CD14-positive monocyte (primary cell): Measurements from ENCODE around the gene GH2. TPM values are rescaled to one million over a fixed set of nuclear protein-coding genes. Genes with fewer than 3 reads are reported as not detected.

Experiments
- DNase-seq, 3 donors: peaks; one replicate each; pipeline ENCODE4 v3.0.0-alpha.2; 2011 to 2022
- H2AFZ ChIP-seq: 2 replicates; pipeline ENCODE4 v1.6.0; 2012; ENCODE audit warnings: mild to moderate bottlenecking, low read depth, low read length, inconsistent platforms; ENCODE audit not compliant: insufficient read depth, poor library complexity, severe bottlenecking
- H3K27ac ChIP-seq, 2 donors: 1 replicate in 1 of 2; 2 replicates in 1 of 2; pipeline ENCODE4 v1.5.1; 2012 to 2013; ENCODE audit warnings: low read length in 2 of 2, control low read depth in 1 of 2, inconsistent platforms in 1 of 2, low read depth in 1 of 2, mild to moderate bottlenecking in 1 of 2
- H3K27me3 ChIP-seq, 2 donors: one replicate each; pipeline versions ENCODE4 v1.6.0 to v1.6.1; 2011 to 2013; ENCODE audit warnings: low read length in 2 of 2; ENCODE audit not compliant: control insufficient read depth in 2 of 2, insufficient read depth in 2 of 2
- H3K36me3 ChIP-seq, 2 donors: replicated peaks in 1 of 2; 1 replicate in 1 of 2; 2 replicates in 1 of 2; pipeline versions ENCODE4 v1.5.1 to v1.6.1; 2012 to 2013; ENCODE audit warnings: low read length in 2 of 2, control low read depth in 1 of 2, inconsistent platforms in 1 of 2, mild to moderate bottlenecking in 1 of 2; ENCODE audit not compliant: insufficient read depth in 2 of 2, control insufficient read depth in 1 of 2
- H3K4me1 ChIP-seq, 2 donors: 1 replicate in 1 of 2; 2 replicates in 1 of 2; pipeline versions ENCODE4 v1.5.1 to v1.6.1; 2012 to 2013; ENCODE audit warnings: low read length in 2 of 2, control low read depth in 1 of 2, inconsistent platforms in 1 of 2, mild to moderate bottlenecking in 1 of 2, moderate library complexity in 1 of 2; ENCODE audit not compliant: insufficient read depth in 2 of 2, control insufficient read depth in 1 of 2
- H3K4me2 ChIP-seq: replicated peaks from 2 replicates; pipeline ENCODE3; 2012; ENCODE audit warnings: low read length, moderate library complexity, mild to moderate bottlenecking; ENCODE audit not compliant: poor library complexity, severe bottlenecking; ENCODE audit errors: extremely low read depth
- H3K4me3 ChIP-seq, 3 experiments: fragments of 200-600 bp in 1 of 3; sonication (generic) in 1 of 3; replicated peaks in 1 of 3; 1 replicate in 2 of 3; 2 replicates in 1 of 3; pipeline ENCODE4 v1.5.1; 2011 to 2013; ENCODE audit warnings: low read length in 3 of 3, mild to moderate bottlenecking in 3 of 3, control low read depth in 2 of 3, low read depth in 2 of 3, inconsistent platforms in 1 of 3, moderate library complexity in 1 of 3
- H3K79me2 ChIP-seq: 2 replicates; pipeline ENCODE4 v1.6.0; 2012; ENCODE audit warnings: mild to moderate bottlenecking, control low read depth, inconsistent platforms, low read length, moderate library complexity; ENCODE audit not compliant: insufficient read depth
- H3K9ac ChIP-seq: 2 replicates; pipeline ENCODE4 v1.6.0; 2017; ENCODE audit warnings: low read length, mild to moderate bottlenecking; ENCODE audit not compliant: insufficient read depth, poor library complexity, severe bottlenecking
- H3K9me3 ChIP-seq, 2 donors: replicated peaks in 1 of 2; 1 replicate in 1 of 2; 2 replicates in 1 of 2; pipeline versions ENCODE4 v1.5.1 to v1.6.1; 2012 to 2013; ENCODE audit warnings: low read length in 2 of 2, control low read depth in 1 of 2; ENCODE audit not compliant: control insufficient read depth in 1 of 2, insufficient read depth in 1 of 2
- H4K20me1 ChIP-seq: 2 replicates; pipeline ENCODE4 v1.6.0; 2012; ENCODE audit warnings: mild to moderate bottlenecking, low read length, control low read depth, moderate library complexity; ENCODE audit not compliant: insufficient read depth
- H3K27ac Mint-ChIP-seq, 7 donors: one replicate each; pipeline ENCODE4 v1.8.0; 2020; ENCODE audit warnings: mild to moderate bottlenecking in 7 of 7, mixed read lengths in 7 of 7, moderate library complexity in 6 of 7, inconsistent platforms in 2 of 7
- H3K27me3 Mint-ChIP-seq, 3 donors: one replicate each; pipeline ENCODE4 v1.8.0; 2021 to 2022; ENCODE audit warnings: low read depth in 3 of 3, mild to moderate bottlenecking in 3 of 3, mixed read lengths in 3 of 3, moderate library complexity in 3 of 3, inconsistent platforms in 1 of 3
- H3K36me3 Mint-ChIP-seq, 2 donors: one replicate each; pipeline ENCODE4 v1.8.0; 2020; ENCODE audit warnings: mixed read lengths in 2 of 2, inconsistent platforms in 1 of 2, mild to moderate bottlenecking in 1 of 2
- H3K4me1 Mint-ChIP-seq: one replicate; pipeline ENCODE4 v1.8.0; 2020; ENCODE audit warnings: mild to moderate bottlenecking, mixed read lengths
- H3K4me3 Mint-ChIP-seq, 2 donors: one replicate each; pipeline ENCODE4 v1.8.0; 2020; ENCODE audit warnings: mild to moderate bottlenecking in 2 of 2, mixed read lengths in 2 of 2, moderate library complexity in 1 of 2
- H3K9me3 Mint-ChIP-seq, 7 donors: one replicate each; pipeline ENCODE4 v1.8.0; 2020 to 2022; ENCODE audit warnings: mixed read lengths in 7 of 7, mild to moderate bottlenecking in 6 of 7, moderate library complexity in 6 of 7, inconsistent platforms in 2 of 7
- CTCF ChIP-seq: fragments of 200-600 bp; IDR thresholded peaks from one replicate; pipeline ENCODE4 v1.8.0; 2022; ENCODE audit warnings: antibody characterized with exemption, mild to moderate bottlenecking
- WGBS: methylation state at CpG from one replicate; pipeline ENCODE4 v1.1.5; 2013; ENCODE audit warnings: missing lambda C conversion rate; ENCODE audit not compliant: insufficient coverage; 5-methylcytosine and 5-hydroxymethylcytosine counted together
- intact Hi-C, 2 donors: fragments of 100-400 bp; cut with micrococcal nuclease; formaldehyde crosslinking; loops; one replicate each; pipeline versions ENCODE4 v1.15.0 to v1.15.1; 2023
- polyA plus RNA-seq, 3 donors: library from polyadenylated mRNA; depleted of rRNA in 1 of 3; unstranded in 2 of 3; stranded (reverse) in 1 of 3; fragments of 300-500 nt in 2 of 3; fragments of >200 nt in 1 of 3; fragmentation: Illumina TruSeq in 2 of 3; gene quantifications; 1 replicate in 2 of 3; 2 replicates in 1 of 3; pipeline ENCODE4 v1.2.3, GENCODE V29; 2012 to 2021

GH2 gene
- polyA plus RNA-seq, 3 donors = not detected

GRCh38 chr17:63914471-63914870, 32.7 kb upstream of the GH2 start:
- 97% methylated on average over 6 of the region's 7 CpGs for WGBS
- no peaks in the 10 kb centered on the region for H3K36me3 Mint-ChIP-seq
- intact Hi-C loops = loop anchor here in 1 of 2 donors (10.0 kb wide), 1 partner anchor 110 kb away; the partner anchor contains the start of gene ICAM2
- TF ChIP-seq CTCF = no peak
- peaks cover 14% of the 10 kb centered on the region for H3K4me1 Mint-ChIP-seq
- Histone ChIP-seq H3K27me3 (no peaks in the 10 kb centered on the region), H3K36me3 (no peaks in the 10 kb centered on the region), H4K20me1 (no peaks in the 10 kb centered on the region), H3K9me3 (no peaks in the 10 kb centered on the region), H3K79me2 (no peaks in the 10 kb centered on the region), H3K27ac (no peak overlapping the region), H3K4me1 (no peaks in the 10 kb centered on the region), H3K4me3 (no peak overlapping the region), H3K9ac (no peak overlapping the region), H2AFZ (no peak overlapping the region), H3K4me2 (no peak overlapping the region)
- H3K27ac Mint-ChIP-seq = peak overlapping the region in 1 of 7 donors; percentile 54
- H3K27me3 Mint-ChIP-seq = peaks cover 2 to 14% (median 4%) of the 10 kb centered on the region in 3 donors
- peaks cover 0 to 2% (median 0%) of the 10 kb centered on the region in 7 donors for H3K9me3 Mint-ChIP-seq
- no peak overlapping the region for H3K4me3 Mint-ChIP-seq
- DNase-seq = no peak

GRCh38 chr17:63911657-63912100, 29.9 kb upstream of the GH2 start:
- Histone ChIP-seq H3K36me3 (no peaks in the 10 kb centered on the region), H4K20me1 (no peaks in the 10 kb centered on the region), H3K4me3 (no peak overlapping the region), H3K4me1 (no peaks in the 10 kb centered on the region), H3K27me3 (no peaks in the 10 kb centered on the region), H3K4me2 (no peak overlapping the region), H3K9me3 (no peaks in the 10 kb centered on the region), H3K79me2 (no peaks in the 10 kb centered on the region), H2AFZ (no peak overlapping the region), H3K9ac (no peak overlapping the region), H3K27ac (no peak overlapping the region)
- peak; percentile 13 to 51 (median 35) for DNase-seq
- H3K36me3 Mint-ChIP-seq = no peaks in the 10 kb centered on the region
- peaks cover 1 to 8% (median 4%) of the 10 kb centered on the region in 3 donors for H3K27me3 Mint-ChIP-seq
- intact Hi-C loops = loop anchor here in 1 of 2 donors (10.0 kb wide), 1 partner anchor 113 kb away; the partner anchor contains the start of gene ICAM2
- H3K4me1 Mint-ChIP-seq = peaks cover 9% of the 10 kb centered on the region
- no peak overlapping the region for H3K4me3 Mint-ChIP-seq
- TF ChIP-seq CTCF = peak; percentile 93
- H3K9me3 Mint-ChIP-seq = peaks cover 0 to 2% (median 0%) of the 10 kb centered on the region in 7 donors
- WGBS = 55% methylated on average over 4 of the region's 8 CpGs
- H3K27ac Mint-ChIP-seq = peak overlapping the region in 2 of 7 donors; percentile 6 to 50
